ENCODE results near the gene AMH. TPM values are rescaled to one million over a fixed set of nuclear protein-coding genes. Genes with fewer than 3 reads are reported as not detected.

Gene AMH
- polyA plus RNA-seq, 1 experiment: not detected

GRCh38 chr19:2237869-2238153 is 11.3 kb upstream of the AMH start:
- H3K9me3 ChIP-seq (ENCODE audit: control insufficient read depth, insufficient read depth, low read length): peaks cover 5% of the 10 kb centered on the region
- ChIA-PET CTCF (interaction anchor here (1.3 to 2.8 kb wide), 2 partner anchors 78 to 82 kb away, joined by 8 to 14 read pairs; no protein-coding TSS in a partner anchor), POLR2A (interaction anchor here (1.1 kb wide), 1 partner anchor 78 kb away, joined by 4 read pairs; no protein-coding TSS in a partner anchor)
- no peaks in the 10 kb centered on the region for H3K27me3 ChIP-seq (ENCODE audit: control insufficient read depth, insufficient read depth, low read length)
- DNase-seq (ENCODE audit: low read depth, low spot score): no peak
- TF ChIP-seq, protein P1, sequence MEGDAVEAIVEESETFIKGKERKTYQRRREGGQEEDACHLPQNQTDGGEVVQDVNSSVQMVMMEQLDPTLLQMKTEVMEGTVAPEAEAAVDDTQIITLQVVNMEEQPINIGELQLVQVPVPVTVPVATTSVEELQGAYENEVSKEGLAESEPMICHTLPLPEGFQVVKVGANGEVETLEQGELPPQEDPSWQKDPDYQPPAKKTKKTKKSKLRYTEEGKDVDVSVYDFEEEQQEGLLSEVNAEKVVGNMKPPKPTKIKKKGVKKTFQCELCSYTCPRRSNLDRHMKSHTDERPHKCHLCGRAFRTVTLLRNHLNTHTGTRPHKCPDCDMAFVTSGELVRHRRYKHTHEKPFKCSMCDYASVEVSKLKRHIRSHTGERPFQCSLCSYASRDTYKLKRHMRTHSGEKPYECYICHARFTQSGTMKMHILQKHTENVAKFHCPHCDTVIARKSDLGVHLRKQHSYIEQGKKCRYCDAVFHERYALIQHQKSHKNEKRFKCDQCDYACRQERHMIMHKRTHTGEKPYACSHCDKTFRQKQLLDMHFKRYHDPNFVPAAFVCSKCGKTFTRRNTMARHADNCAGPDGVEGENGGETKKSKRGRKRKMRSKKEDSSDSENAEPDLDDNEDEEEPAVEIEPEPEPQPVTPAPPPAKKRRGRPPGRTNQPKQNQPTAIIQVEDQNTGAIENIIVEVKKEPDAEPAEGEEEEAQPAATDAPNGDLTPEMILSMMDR (IDR thresholded peaks at IDR 0.05; ENCODE audit: low read depth, low read length): no peak
- H3K27ac ChIP-seq (ENCODE audit: low read depth, low read length): no peak overlapping the region
- H3K4me3 ChIP-seq (ENCODE audit: low read depth, low read length): peak overlapping the region; percentile 83

GRCh38 chr19:2239173-2239572 is 9.9 kb upstream of the AMH start:
- ChIA-PET CTCF (interaction anchor here (0.6 to 2.8 kb wide), 4 partner anchors 21 to 83 kb away, joined by 4 to 14 read pairs (median 6); no protein-coding TSS in a partner anchor), POLR2A (interaction anchor here (0.7 to 1.3 kb wide), 6 partner anchors 10 to 912 kb away, joined by 3 to 7 read pairs (median 4); no protein-coding TSS in a partner anchor)
- TF ChIP-seq, protein P1 (IDR thresholded peaks at IDR 0.05; ENCODE audit: low read depth, low read length): no peak
- peaks cover 5% of the 10 kb centered on the region for H3K9me3 ChIP-seq (ENCODE audit: control insufficient read depth, insufficient read depth, low read length)
- H3K27ac ChIP-seq (ENCODE audit: low read depth, low read length): no peak overlapping the region
- no peak for DNase-seq (ENCODE audit: low read depth, low spot score)
- peak overlapping the region; percentile 60 for H3K4me3 ChIP-seq (ENCODE audit: low read depth, low read length)
- no peaks in the 10 kb centered on the region for H3K27me3 ChIP-seq (ENCODE audit: control insufficient read depth, insufficient read depth, low read length)

- ChIA-PET POLR2A (interaction anchor here (0.7 to 1.3 kb wide), 6 partner anchors 10 to 913 kb away, joined by 3 to 7 read pairs (median 4); no protein-coding TSS in a partner anchor), CTCF (interaction anchor here (1.0 to 2.8 kb wide), 3 partner anchors 76 to 84 kb away, joined by 3 to 14 read pairs (median 7); no protein-coding TSS in a partner anchor)
- Histone ChIP-seq H3K9me3 (ENCODE audit: control insufficient read depth, insufficient read depth, low read length) (peaks cover 5% of the 10 kb centered on the region), H3K4me3 (ENCODE audit: low read depth, low read length) (peak overlapping the region; percentile 60), H3K27me3 (ENCODE audit: control insufficient read depth, insufficient read depth, low read length) (no peaks in the 10 kb centered on the region), H3K27ac (ENCODE audit: low read depth, low read length) (peak overlapping the region; percentile 39)
- TF ChIP-seq, protein P1 (IDR thresholded peaks at IDR 0.05; ENCODE audit: low read depth, low read length): no peak
- DNase-seq (ENCODE audit: low read depth, low spot score): no peak
Observed at GRCh38 chr19:2239771-2240770, 9.1 kb upstream of the AMH start.

DNA sequence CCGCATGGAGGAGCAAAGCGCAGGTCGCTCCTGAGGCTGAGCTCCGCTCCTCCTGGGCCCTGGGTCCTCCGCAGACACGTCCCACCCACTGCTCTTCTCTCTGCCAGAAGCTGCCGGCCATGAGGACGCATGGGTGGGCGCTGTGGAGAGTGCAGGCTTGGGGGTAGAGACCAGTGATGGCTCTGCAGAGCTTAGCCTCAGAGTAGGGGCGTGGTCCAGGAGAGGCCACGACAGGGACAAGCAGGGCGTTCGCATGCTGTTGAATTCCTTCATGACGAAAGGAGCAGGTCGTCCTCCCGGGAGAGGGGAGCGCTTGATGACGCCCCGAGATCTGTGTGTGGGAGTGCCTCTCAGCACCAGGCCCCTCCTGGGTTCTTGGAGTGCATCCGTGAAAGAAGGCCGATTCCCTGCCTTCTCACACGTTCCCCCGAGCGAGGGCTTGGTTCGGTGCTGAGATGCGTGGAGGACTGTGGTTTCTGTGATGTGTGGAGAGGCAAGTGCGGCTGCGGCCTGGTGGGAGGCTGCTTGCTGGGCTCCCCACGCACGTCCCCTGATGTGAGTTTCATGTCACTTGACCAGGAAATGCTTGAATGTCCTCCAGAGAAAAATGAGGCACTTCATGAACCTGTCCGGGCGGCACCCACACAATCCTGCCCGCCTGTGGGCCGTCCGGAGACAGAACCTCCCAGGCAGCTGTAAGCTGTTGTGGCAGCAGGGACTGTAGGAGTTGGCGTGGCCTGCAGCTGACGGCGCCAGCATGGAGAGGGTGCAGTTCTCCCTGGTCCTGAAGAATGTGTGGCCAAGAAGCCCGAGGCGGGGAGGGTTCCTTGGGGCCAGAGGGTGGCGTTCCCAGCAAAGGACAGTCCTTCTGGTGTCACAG is 8.0 kb upstream of the AMH start:
- DNase-seq (ENCODE audit: low read depth, low spot score): no peak

More for the DNA sequence above, 8.0 kb upstream of the AMH start:
- Histone ChIP-seq H3K4me3 (ENCODE audit: low read depth, low read length) (peak overlapping the region; percentile 4), H3K27ac (ENCODE audit: low read depth, low read length) (no peak overlapping the region), H3K27me3 (ENCODE audit: control insufficient read depth, insufficient read depth, low read length) (no peaks in the 10 kb centered on the region), H3K9me3 (ENCODE audit: control insufficient read depth, insufficient read depth, low read length) (peaks cover 5% of the 10 kb centered on the region)
- ChIA-PET POLR2A (interaction anchor here (0.6 kb wide), 1 partner anchor 310 kb away, joined by 4 read pairs; no protein-coding TSS in a partner anchor), CTCF (interaction anchor here (1.0 to 1.7 kb wide), 2 partner anchors 74 to 85 kb away, joined by 3 to 7 read pairs; no protein-coding TSS in a partner anchor)
- TF ChIP-seq, protein P1 (IDR thresholded peaks at IDR 0.05; ENCODE audit: low read depth, low read length): no peak

Measured in AG04450 (cell line).